Measurements from ENCODE around the gene PPP1CC. TPM values are rescaled to one million over a fixed set of nuclear protein-coding genes. Genes with fewer than 3 reads are reported as not detected.

Gene PPP1CC
- total RNA-seq, 2 donors from 2014 or later, result 99.5 to 199 TPM

- no peak for DNase-seq (ENCODE audit: low spot score)
Observed at GRCh38 chr12:110782922-110783321, 40.2 kb upstream of the PPP1CC start.

GRCh38 chr12:110782094-110782493, 39.4 kb upstream of the PPP1CC start:
- H3K4me3 ChIP-seq, result no peak overlapping the region
- no peak overlapping the region for H3K27ac ChIP-seq
- TF ChIP-seq CTCF (IDR thresholded peaks at IDR 0.05), result no peak
- no peaks in the 10 kb centered on the region for H3K9me3 ChIP-seq
- H3K36me3 ChIP-seq, result no peaks in the 10 kb centered on the region
- H3K27me3 ChIP-seq, result no peaks in the 10 kb centered on the region
- no peaks in the 10 kb centered on the region for H3K4me1 ChIP-seq
- DNase-seq (ENCODE audit: low spot score), result no peak

More at GRCh38 chr12:110782922-110783321, 40.2 kb upstream of the PPP1CC start:
- TF ChIP-seq CTCF (IDR thresholded peaks at IDR 0.05), result no peak
- Histone ChIP-seq H3K27me3 (no peaks in the 10 kb centered on the region), H3K9me3 (no peaks in the 10 kb centered on the region), H3K27ac (no peak overlapping the region), H3K4me1 (no peaks in the 10 kb centered on the region), H3K4me3 (no peak overlapping the region), H3K36me3 (no peaks in the 10 kb centered on the region)

- no peak for TF ChIP-seq CTCF (IDR thresholded peaks at IDR 0.05)
- Histone ChIP-seq H3K36me3 (no peaks in the 10 kb centered on the region), H3K27me3 (no peaks in the 10 kb centered on the region), H3K9me3 (no peaks in the 10 kb centered on the region), H3K27ac (no peak overlapping the region), H3K4me1 (no peaks in the 10 kb centered on the region), H3K4me3 (no peak overlapping the region)
- no peak for DNase-seq (ENCODE audit: low spot score)
Observed at GRCh38 chr12:110780448-110780847, 37.8 kb upstream of the PPP1CC start.

GRCh38 chr12:110778833-110779577, 36.3 kb upstream of the PPP1CC start:
- no peak for DNase-seq (ENCODE audit: low spot score)
- Histone ChIP-seq H3K4me1 (no peaks in the 10 kb centered on the region), H3K36me3 (no peaks in the 10 kb centered on the region), H3K9me3 (no peaks in the 10 kb centered on the region), H3K27me3 (no peaks in the 10 kb centered on the region), H3K27ac (no peak overlapping the region), H3K4me3 (no peak overlapping the region)
- TF ChIP-seq CTCF (IDR thresholded peaks at IDR 0.05), result no peak

- TF ChIP-seq CTCF (IDR thresholded peaks at IDR 0.05), result no peak
- Histone ChIP-seq H3K36me3 (no peaks in the 10 kb centered on the region), H3K4me3 (no peak overlapping the region), H3K9me3 (peaks cover 0 to 6% of the 10 kb centered on the region in 2 donors), H3K27me3 (no peaks in the 10 kb centered on the region), H3K27ac (no peak overlapping the region), H3K4me1 (no peaks in the 10 kb centered on the region)
- no peak for DNase-seq (ENCODE audit: low spot score)
Observed at GRCh38 chr12:110776410-110776809, 33.7 kb upstream of the PPP1CC start.

GRCh38 chr12:110775997-110776396, 33.3 kb upstream of the PPP1CC start:
- Histone ChIP-seq H3K27ac (no peak overlapping the region), H3K4me1 (no peaks in the 10 kb centered on the region)
- no peak for TF ChIP-seq CTCF (IDR thresholded peaks at IDR 0.05)

More at GRCh38 chr12:110775997-110776396, 33.3 kb upstream of the PPP1CC start:
- H3K4me3 ChIP-seq, result no peak overlapping the region
- no peaks in the 10 kb centered on the region for H3K27me3 ChIP-seq
- H3K9me3 ChIP-seq, result peaks cover 0 to 6% of the 10 kb centered on the region in 2 donors
- no peak for DNase-seq (ENCODE audit: low spot score)
- H3K36me3 ChIP-seq, result no peaks in the 10 kb centered on the region
